KOPT-K1 (cell line): ENCODE measurements around the gene FLNC.
A peak's percentile ranks its signal among the peaks of the same experiment; 100 is the strongest.

Source experiments
- H3K27ac ChIP-seq: fragments of 200-600 bp; sonication (generic); 2 replicates; pipeline ENCODE4 v1.5.1; 2016; ENCODE audit warnings: antibody characterized with exemption, mild to moderate bottlenecking, low read depth, low read length; ENCODE audit not compliant: poor library complexity, severe bottlenecking
- H3K36me3 ChIP-seq: fragments of 200-600 bp; sonication (generic); 2 replicates; pipeline ENCODE4 v1.5.1; 2017; ENCODE audit warnings: antibody characterized with exemption, mild to moderate bottlenecking, low read length, moderate library complexity; ENCODE audit not compliant: insufficient read depth
- H3K9me3 ChIP-seq: fragments of 200-600 bp; sonication (generic); 2 replicates; pipeline ENCODE4 v1.5.1; 2017; ENCODE audit warnings: antibody characterized with exemption, low read length, mild to moderate bottlenecking; ENCODE audit not compliant: insufficient read depth, poor library complexity, severe bottlenecking

The FLNC gene

DNA sequence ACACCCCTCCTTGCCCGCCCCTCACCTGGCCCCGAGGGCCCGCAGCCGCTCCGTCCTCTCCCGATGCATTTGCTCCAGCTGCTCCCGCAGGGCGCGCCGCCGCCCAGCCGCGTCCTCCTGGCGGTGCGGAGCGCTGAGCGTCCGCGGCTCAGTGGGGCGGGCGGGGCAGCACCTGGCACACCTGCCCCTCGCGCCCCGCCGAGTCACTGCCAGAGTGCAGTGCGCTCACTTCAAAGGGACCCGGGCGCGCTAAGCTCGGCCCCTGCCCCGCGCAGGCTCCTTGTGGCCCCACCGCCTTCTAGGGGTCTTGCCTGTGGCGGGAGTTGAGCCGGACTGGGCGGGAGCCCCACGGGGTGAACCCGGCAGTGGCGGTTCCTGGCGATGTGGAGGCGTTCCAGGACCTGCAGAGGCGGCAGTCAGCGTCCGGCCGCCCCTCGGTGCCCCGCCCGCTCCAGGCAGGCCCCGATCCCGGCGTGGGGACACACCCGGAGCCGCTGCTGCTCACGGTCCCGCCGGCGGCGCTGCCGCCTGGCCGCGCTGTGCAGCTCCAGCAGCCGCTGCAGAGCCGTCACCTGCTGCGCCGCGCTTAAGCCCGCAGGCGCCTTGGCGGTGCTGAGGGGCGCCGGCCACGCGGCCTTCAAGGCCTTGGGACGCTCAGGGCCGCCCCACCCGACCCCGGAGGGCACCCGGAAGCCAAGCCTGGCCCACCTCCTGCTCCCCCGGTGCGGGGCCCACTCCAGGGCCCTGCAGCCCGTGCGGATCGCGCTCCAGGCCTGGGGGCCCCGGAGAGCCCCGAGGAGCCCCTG lies 39.1 kb downstream of the FLNC start:
- Histone ChIP-seq H3K36me3 (peaks cover 21% of the 10 kb centered on the region; the same call in 1 of the 2 replicates), H3K9me3 (no peaks in the 10 kb centered on the region), H3K27ac (peak overlapping the region; percentile 21)

DNA sequence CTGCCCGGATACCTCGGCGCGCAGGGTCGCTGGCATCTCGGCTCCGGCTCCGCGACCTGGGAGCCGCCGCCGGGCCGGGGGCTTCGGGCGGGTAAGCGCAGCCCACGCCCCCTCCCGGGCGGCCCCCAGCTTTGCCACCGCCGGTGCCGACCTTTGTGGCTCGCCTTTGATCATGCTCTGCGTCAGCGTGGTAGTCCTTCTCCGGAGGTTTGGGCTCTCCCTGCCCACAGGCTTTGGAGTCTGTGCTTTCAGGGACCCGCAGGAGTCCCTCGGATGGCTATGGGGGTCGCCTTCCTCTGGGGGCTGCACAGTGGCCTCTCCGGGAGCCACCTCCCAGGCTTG lies 39.7 kb downstream of the FLNC start:
- Histone ChIP-seq H3K27ac (peak overlapping the region; percentile 21), H3K36me3 (peaks cover 19% of the 10 kb centered on the region; the same call in 1 of the 2 replicates), H3K9me3 (no peaks in the 10 kb centered on the region)

DNA sequence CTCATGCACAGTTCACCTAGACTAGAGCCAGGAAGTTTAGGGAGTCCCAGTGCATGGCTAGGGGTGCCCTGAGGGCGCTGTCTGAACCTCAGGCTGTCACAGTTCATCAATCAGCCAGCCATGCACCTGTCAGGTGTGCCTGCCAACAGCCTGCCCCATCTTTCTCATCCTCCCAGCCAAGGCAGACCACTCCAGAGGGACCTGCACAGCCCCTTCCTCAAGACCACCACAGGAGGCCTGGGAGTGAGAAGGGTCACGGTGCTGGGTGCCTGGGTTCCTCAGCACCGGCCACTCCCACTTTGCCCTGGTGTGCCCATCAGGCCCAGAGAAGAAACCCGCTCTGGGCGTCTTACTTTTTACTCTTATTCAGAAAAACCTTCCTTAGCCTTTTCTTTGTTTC lies 40.8 kb downstream of the FLNC start:
- no peaks in the 10 kb centered on the region for H3K9me3 ChIP-seq
- H3K36me3 ChIP-seq, result peaks cover 7% of the 10 kb centered on the region; the same call in 1 of the 2 replicates
- no peak overlapping the region for H3K27ac ChIP-seq

DNA sequence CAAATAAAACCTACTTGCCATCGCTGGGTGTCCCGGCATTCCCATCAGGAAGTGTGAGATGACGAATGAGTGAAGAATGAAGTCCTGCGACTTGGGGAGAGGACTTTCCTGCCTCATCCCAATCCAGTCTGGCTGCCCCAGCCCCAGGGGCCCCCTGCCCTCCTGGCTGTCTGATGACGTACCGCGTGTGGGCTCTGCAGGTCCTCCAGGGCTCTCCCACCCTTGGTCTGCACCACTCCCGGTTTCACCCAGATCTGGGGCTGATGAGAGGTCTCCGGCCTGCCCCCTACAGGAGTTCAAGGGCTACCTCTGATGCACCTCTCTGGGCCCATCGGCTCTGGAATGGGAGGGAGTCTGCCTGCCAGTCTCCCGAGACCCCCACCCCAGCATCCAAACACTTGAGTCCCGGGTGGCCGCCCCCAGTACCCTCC lies 42.2 kb downstream of the FLNC start:
- Histone ChIP-seq H3K27ac (no peak overlapping the region), H3K9me3 (no peaks in the 10 kb centered on the region), H3K36me3 (no peaks in the 10 kb centered on the region)

DNA sequence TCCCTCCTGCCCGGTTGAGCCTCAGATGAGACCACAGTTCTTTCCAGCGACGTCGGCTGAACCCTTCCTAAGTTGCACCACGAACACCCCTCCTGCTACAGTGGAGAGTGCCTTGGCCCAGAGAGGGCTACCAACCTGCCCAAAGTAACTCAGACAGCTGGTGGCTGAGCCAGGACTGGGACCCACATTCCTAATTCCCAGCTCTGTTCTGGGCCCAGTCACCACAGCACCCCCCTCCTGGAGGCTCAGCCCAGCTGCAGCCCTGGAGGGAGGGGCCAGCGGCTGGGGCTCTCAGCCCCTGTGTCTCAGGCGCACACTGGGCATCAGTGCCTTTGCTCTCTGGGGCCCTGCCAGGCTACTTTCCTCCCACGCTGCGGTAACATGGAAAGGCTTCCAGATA lies 43.0 kb downstream of the FLNC start:
- H3K9me3 ChIP-seq, result no peaks in the 10 kb centered on the region

DNA sequence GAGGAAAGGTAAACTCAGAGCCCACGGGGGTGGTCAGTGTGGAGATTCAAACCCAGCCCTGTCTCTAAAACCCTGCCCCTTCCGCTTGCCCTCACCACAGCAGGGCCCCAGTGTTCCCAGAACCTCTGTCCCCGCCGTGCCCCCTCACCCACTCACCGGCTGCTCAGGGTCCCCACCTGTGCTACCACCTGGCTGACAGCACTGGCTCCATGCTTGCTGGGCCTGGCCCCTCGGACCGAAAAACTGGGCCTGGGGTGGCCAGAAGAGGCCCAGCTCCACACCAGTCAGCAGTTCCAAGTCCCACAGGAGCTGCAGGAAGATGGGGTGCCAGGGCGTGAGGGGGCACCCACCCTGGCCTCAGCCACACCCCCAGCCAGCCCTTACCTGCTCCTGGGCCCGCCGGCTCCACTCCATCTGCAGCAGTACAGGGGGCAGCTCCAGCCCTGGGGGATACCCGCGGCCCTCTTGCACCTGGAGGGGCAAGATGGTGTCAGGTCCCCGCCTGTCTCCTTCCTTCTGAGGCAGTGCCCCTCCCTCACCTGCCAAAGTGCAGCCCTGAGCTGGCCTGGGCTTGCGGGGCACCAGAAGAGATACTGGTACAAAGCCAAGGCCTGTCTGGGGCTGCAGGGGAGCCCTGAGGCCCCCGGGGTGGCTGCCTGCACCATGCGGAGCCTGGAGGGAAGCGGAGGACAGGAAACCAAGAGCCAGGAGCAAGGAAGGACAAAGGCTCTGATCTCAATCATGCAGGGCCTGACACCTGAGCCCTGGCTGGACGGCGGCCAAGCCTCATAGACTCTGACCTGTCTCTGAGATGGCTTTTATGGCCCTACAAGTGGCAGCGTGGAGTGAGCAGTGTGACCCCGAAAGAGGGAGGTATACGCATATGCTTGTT lies 44.2 kb downstream of the FLNC start:
- Histone ChIP-seq H3K27ac (no peak overlapping the region), H3K36me3 (no peaks in the 10 kb centered on the region), H3K9me3 (no peaks in the 10 kb centered on the region)

More for the DNA sequence above, 43.0 kb downstream of the FLNC start:
- Histone ChIP-seq H3K36me3 (no peaks in the 10 kb centered on the region), H3K27ac (no peak overlapping the region)

DNA sequence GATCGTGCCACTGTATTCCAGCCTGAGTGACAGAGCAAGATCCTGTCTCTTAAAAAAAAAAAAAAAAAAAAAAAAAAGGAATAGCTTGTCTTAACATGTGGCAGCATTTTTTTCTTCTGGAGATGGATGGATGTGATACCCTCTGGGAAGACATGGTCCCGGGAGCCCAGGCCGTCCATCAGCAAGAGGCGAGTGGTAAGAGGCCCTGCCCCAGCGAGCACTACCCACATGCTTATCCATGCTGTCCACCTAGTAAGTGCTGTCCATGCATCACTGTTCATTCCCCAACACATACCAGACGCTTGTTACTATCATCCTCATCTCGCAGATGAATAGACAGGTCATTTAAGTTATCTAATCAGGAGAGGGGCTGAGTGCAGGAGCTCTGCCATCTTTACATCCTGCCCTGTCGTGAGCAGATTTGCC lies 45.3 kb downstream of the FLNC start:
- no peak overlapping the region for H3K27ac ChIP-seq
- no peaks in the 10 kb centered on the region for H3K36me3 ChIP-seq
- H3K9me3 ChIP-seq, result no peaks in the 10 kb centered on the region

DNA sequence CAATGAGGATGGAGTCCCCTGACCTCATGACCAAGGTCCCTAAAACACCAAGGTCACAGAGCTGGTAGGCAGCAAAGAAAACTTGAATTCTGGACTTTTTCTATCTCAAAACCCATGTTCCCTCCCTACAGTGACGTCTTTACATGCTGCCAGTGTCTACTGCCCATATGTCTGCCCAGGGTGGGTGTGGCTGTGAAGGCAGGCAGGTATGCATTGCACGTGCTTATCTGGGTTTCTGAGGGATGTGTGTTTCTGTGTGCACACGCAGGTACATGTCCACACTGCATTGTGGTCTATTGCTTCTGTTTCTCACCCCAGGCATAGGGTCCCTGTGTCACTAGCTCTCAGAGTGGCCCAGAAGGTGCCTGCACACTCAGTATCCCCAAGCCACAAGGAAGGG lies 45.9 kb downstream of the FLNC start:
- Histone ChIP-seq H3K9me3 (no peaks in the 10 kb centered on the region), H3K36me3 (no peaks in the 10 kb centered on the region), H3K27ac (no peak overlapping the region)

DNA sequence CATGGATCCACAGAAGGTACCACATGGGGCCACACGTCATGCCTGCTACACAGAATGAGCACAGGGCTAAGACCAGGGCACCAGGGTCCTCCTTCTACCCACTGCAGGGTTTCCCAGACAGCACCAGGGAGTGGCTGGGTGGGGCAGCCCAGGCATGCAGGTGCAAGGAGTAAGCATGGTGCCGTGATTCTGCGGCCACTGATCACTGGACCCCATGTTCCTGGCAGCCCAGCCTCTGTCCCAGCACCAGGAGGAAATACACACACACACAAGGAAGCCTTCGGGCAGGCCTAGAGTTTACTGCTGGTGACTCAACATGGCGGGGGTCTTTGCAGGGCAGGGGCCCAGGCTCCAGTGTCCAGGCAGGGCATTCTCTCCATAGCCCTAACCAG lies 46.4 kb downstream of the FLNC start:
- H3K9me3 ChIP-seq, result no peaks in the 10 kb centered on the region
- H3K27ac ChIP-seq, result no peak overlapping the region
- H3K36me3 ChIP-seq, result no peaks in the 10 kb centered on the region

DNA sequence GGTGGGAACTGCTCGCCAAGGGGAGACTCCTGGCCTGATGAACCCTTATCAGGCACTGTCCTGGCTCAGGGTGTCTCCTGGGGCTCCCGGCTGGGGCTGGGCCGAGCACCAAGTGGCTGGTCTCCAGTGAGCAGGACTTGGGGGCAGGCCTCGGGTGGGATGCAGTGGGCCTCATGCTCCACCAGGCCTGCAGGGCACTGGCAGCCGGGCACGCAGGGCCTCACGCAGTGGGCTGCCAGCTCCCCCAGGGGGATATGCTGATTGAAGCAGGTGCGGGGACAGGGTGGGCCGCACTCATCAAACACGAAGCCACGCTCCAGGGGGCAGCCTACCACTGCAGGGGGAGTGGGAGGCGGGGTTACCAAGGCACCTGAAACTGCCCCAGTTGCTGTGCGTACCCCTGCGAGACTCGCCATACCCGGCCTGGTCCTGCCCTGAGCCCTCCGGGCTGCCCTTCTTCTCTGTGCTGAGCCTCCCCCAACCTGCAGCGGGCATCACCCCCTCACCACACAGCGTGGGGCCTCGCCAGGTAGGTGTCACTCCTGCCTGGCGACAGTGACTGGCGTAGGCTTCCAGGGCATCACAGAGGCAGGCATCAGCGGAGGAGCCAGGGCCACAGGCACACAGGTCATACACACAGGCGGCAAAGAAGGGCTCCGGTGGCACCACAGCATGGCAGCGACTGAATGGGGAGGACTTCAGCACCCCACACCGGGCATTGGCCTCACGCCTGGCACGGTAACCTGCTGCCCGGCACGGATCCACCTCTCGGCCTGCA lies 47.0 kb downstream of the FLNC start:
- H3K9me3 ChIP-seq, result no peaks in the 10 kb centered on the region
- no peak overlapping the region for H3K27ac ChIP-seq
- no peaks in the 10 kb centered on the region for H3K36me3 ChIP-seq

DNA sequence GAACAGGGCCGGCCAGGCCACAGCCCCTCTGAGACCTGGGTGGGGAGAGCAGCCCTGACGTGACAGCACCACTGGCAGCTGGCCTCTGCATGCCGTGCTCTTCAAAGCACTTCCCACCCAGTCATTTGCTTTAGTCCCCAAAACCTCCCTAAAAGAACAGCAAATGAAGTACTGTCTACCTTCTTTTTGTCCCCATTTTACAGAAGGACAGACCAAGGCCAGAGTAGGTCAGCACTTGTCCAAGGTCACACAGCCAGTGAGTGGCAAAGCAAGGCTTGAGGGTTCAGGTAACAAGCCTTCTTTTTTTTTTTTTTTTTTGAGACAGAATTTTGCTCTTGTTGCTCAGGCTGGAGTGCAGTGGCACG lies 47.5 kb downstream of the FLNC start:
- Histone ChIP-seq H3K36me3 (no peaks in the 10 kb centered on the region), H3K27ac (no peak overlapping the region), H3K9me3 (no peaks in the 10 kb centered on the region)

DNA sequence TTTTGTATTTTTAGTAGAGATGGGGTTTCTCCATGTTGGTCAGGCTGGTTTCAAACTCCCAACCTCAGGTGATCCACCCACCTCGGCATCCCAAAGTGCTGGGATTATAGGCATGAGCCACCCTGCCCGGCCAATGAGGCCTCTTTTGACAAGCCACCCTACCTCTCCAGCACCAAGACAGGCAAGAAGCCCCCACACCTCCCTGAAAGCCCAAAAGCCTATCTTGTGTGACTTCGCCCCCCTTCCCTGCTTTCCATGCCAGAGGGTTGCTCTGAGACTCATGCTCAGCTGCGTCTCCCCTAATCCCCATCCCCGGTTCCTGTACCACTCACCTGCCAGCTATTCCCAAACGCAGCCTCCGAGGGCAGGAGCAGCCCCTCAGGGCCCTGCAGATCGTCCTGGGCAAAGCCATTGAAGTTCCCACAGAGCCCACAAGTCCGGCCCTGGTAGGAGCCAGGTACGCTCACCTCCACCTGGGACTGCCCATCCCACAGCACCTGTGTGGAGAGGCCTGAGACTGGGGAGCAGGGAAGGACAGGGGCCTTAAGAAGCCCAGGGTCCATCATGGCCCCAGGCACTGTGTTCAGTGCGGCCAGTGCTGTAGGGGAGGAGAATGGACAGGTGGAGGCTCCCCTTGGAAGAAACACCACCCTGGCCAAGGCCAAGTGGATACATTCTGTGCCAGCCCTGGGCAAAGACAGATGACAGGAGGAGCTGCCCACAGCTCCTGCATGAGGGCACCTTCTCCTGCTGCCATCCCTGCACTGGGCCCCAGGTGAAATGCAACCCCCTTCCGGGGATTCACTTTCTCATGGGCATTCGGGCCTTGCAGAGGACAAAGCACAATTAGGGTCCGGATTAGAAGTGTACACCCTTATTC lies 48.3 kb downstream of the FLNC start:
- Histone ChIP-seq H3K27ac (no peak overlapping the region), H3K36me3 (no peaks in the 10 kb centered on the region), H3K9me3 (no peaks in the 10 kb centered on the region)

DNA sequence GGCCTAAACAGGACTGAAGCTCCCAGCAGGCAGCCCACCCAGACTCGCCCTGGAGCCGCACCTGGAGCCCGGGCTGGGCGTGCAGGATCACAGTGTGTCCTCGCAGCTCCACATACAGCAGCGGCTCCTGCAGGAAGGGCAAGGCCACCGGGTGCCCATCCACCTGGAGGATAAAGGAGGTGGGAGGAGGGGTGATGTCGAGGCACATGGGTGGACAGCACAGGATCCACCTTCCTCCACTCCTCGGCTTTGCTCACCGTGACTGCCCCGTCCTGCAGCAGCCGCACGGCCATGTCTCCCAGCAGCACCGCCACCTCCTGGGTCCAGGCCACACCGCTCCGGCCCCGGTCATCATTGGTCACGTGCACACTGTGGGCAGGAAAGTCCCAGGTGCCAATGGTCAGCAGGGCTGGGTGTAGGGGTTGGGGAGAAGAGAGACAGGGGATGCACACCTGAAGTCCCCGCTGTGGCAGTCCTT lies 49.3 kb downstream of the FLNC start:
- no peaks in the 10 kb centered on the region for H3K9me3 ChIP-seq
- H3K27ac ChIP-seq, result no peak overlapping the region

More for the DNA sequence above, 49.3 kb downstream of the FLNC start:
- no peaks in the 10 kb centered on the region for H3K36me3 ChIP-seq
